ENCODE data around the gene ACRBP.
A peak's percentile ranks its signal among the peaks of the same experiment; 100 is the strongest.

Gene ACRBP

GRCh38 chr12:6646276-6647082, 753 bp downstream of the ACRBP start:
- DNase-seq (ENCODE audit: low read depth): no peak

- DNase-seq (ENCODE audit: low read depth): no peak
These were observed 2.3 kb downstream of the ACRBP start for GRCh38 chr12:6644903-6645302.

- no peak for DNase-seq (ENCODE audit: low read depth)
These were observed 3.0 kb downstream of the ACRBP start for GRCh38 chr12:6644257-6644596.

- no peak for DNase-seq (ENCODE audit: low read depth)
These were observed 3.5 kb downstream of the ACRBP start for GRCh38 chr12:6643569-6644256.

- no peak for DNase-seq (ENCODE audit: low read depth)
These were observed 6.1 kb downstream of the ACRBP start for GRCh38 chr12:6641131-6641530.

- DNase-seq (ENCODE audit: low read depth): no peak
These were observed 6.7 kb downstream of the ACRBP start for GRCh38 chr12:6640497-6640896.

GRCh38 chr12:6639151-6639801, 8.0 kb downstream of the ACRBP start:
- DNase-seq (ENCODE audit: low read depth): no peak

- DNase-seq (ENCODE audit: low read depth): no peak
These were observed 8.9 kb downstream of the ACRBP start for GRCh38 chr12:6638305-6638704.

- DNase-seq (ENCODE audit: low read depth): no peak
These were observed 11.2 kb downstream of the ACRBP start, which contains the start of gene LPAR5 for GRCh38 chr12:6635856-6636531. Gene LPAR5 (minus strand): TSS chr12:6635959. CDS start chr12:6621248, 14,711 bp downstream.

GRCh38 chr12:6635375-6635855, 11.8 kb downstream of the ACRBP start:
- peak; percentile 54 for DNase-seq (ENCODE audit: low read depth)

- DNase-seq (ENCODE audit: low read depth): no peak
These were observed 14.9 kb downstream of the ACRBP start for GRCh38 chr12:6632026-6632983.

- DNase-seq (ENCODE audit: low read depth): no peak
These were observed 15.7 kb downstream of the ACRBP start for GRCh38 chr12:6631549-6631961.

GRCh38 chr12:6630736-6631135, 16.5 kb downstream of the ACRBP start:
- DNase-seq (ENCODE audit: low read depth): no peak

GRCh38 chr12:6627616-6628015, 19.6 kb downstream of the ACRBP start:
- no peak for DNase-seq (ENCODE audit: low read depth)

- DNase-seq (ENCODE audit: low read depth): no peak
These were observed 20.5 kb downstream of the ACRBP start for GRCh38 chr12:6626654-6627283.

GRCh38 chr12:6620885-6621274, 26.4 kb downstream of the ACRBP start:
- DNase-seq (ENCODE audit: low read depth): no peak

GRCh38 chr12:6620137-6620884, 26.9 kb downstream of the ACRBP start:
- no peak for DNase-seq (ENCODE audit: low read depth)

GRCh38 chr12:6618483-6619225, 28.6 kb downstream of the ACRBP start:
- DNase-seq (ENCODE audit: low read depth): no peak

GRCh38 chr12:6615802-6616201, 31.4 kb downstream of the ACRBP start:
- no peak for DNase-seq (ENCODE audit: low read depth)

Data from stimulated activated CD8-positive, alpha-beta memory T cell treated with anti-CD3 and anti-CD28 coated beads, Interleukin-12 subunit alpha, Interleukin-12 subunit beta, amount 100 ng/mL, for 1 hour (primary cell).